GM12801 (cell line): ENCODE data around the gene SPTBN1.

Source experiments
- CTCF ChIP-seq: IDR thresholded peaks from one replicate; pipeline ENCODE4 v1.5.1; 2011; ENCODE audit warnings: control low read depth; ENCODE audit not compliant: insufficient read length; ENCODE audit errors: extremely low read depth

SPTBN1 gene

GRCh38 chr2:54599326-54599710, 143.2 kb downstream of the SPTBN1 start:
- TF ChIP-seq CTCF: no peak

- TF ChIP-seq CTCF: no peak
Measured at GRCh38 chr2:54599914-54600313, 143.8 kb downstream of the SPTBN1 start.

- no peak for TF ChIP-seq CTCF
Measured at GRCh38 chr2:54601339-54601738, 145.2 kb downstream of the SPTBN1 start.

GRCh38 chr2:54602736-54603322, 146.7 kb downstream of the SPTBN1 start:
- TF ChIP-seq CTCF: no peak

- no peak for TF ChIP-seq CTCF
Measured at GRCh38 chr2:54603357-54603756, 147.2 kb downstream of the SPTBN1 start.

- no peak for TF ChIP-seq CTCF
Measured at GRCh38 chr2:54603796-54604195, 147.7 kb downstream of the SPTBN1 start.

GRCh38 chr2:54604871-54605270, 148.7 kb downstream of the SPTBN1 start:
- TF ChIP-seq CTCF: no peak
